ENCODE results near the gene PDS5A.
"Not testable (repeated sequence)": the region's sequence is repeated elsewhere in the genome, so short reads cannot be mapped to it uniquely, and the experiment has no call there.

The PDS5A gene

GRCh38 chr4:39987485-39987884, 9.8 kb upstream of the PDS5A start:
- DNase-seq (ENCODE audit: low read depth): no peak
- no peak overlapping the region for H3K4me3 ChIP-seq (ENCODE audit: low read length)
- no peaks in the 10 kb centered on the region for H3K9me3 ChIP-seq (ENCODE audit: control insufficient read depth, low read length)
- H3K27me3 ChIP-seq (replicated peaks; ENCODE audit: control insufficient read depth, insufficient read depth, low read length): no peaks in the 10 kb centered on the region
- no peak overlapping the region for H3K9ac ChIP-seq (ENCODE audit: low read length)
- H3K4me1 ChIP-seq (ENCODE audit: control insufficient read depth, insufficient read depth, low read length): peaks cover 13% of the 10 kb centered on the region
- H3K36me3 ChIP-seq (ENCODE audit: control insufficient read depth, insufficient read depth, low read length, severe bottlenecking): no peaks in the 10 kb centered on the region

GRCh38 chr4:39978904-39979303, 1.2 kb upstream of the PDS5A start:
- peaks cover 15% of the 10 kb centered on the region for H3K4me1 ChIP-seq (ENCODE audit: control insufficient read depth, insufficient read depth, low read length)

GRCh38 chr4:39978378-39978775, 666 bp upstream of the PDS5A start:
- Histone ChIP-seq H3K4me3 (ENCODE audit: low read length) (peak overlapping the region; percentile 90), H3K36me3 (ENCODE audit: control insufficient read depth, insufficient read depth, low read length, severe bottlenecking) (peaks cover 16% of the 10 kb centered on the region), H3K4me1 (ENCODE audit: control insufficient read depth, insufficient read depth, low read length) (peaks cover 15% of the 10 kb centered on the region), H3K27me3 (replicated peaks; ENCODE audit: control insufficient read depth, insufficient read depth, low read length) (no peaks in the 10 kb centered on the region), H3K9ac (ENCODE audit: low read length) (peak overlapping the region; percentile 98), H3K9me3 (ENCODE audit: control insufficient read depth, low read length) (no peaks in the 10 kb centered on the region)
- no peak for DNase-seq (ENCODE audit: low read depth)

More at GRCh38 chr4:39978904-39979303, 1.2 kb upstream of the PDS5A start:
- no peaks in the 10 kb centered on the region for H3K27me3 ChIP-seq (replicated peaks; ENCODE audit: control insufficient read depth, insufficient read depth, low read length)
- H3K36me3 ChIP-seq (ENCODE audit: control insufficient read depth, insufficient read depth, low read length, severe bottlenecking): peaks cover 13% of the 10 kb centered on the region
- no peak for DNase-seq (ENCODE audit: low read depth)
- H3K9me3 ChIP-seq (ENCODE audit: control insufficient read depth, low read length): no peaks in the 10 kb centered on the region
- H3K4me3 ChIP-seq (ENCODE audit: low read length): no peak overlapping the region
- no peak overlapping the region for H3K9ac ChIP-seq (ENCODE audit: low read length)

DNA sequence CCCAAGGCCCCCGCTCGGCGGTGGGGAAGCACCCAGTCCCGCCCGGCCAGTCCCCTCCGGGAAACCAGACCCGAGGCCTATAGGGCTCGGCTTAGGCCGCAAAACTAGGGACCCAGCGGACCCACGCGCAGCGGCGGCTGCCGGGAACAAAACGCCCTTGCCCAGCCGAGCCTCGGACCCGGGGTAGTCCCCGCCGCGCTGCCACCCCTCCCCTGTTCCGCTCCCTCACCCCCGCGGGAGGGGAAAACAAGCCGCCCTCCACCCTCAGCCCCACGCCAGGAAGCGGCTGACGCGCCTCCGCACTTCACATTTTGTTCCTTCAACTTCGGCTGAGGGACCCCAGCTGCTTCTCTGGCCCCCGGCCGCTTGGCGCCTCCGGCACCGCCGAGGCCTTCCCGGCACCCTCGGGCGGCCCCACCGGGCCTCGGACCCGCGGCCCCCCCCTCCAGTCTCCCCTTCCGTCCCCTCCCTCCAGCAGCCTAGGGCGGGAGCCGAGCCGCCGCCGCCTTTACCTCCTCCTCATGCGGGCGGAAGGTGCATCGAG, 694 bp downstream of the PDS5A start:
- H3K9ac ChIP-seq (ENCODE audit: low read length): peak overlapping the region; percentile 98
- peaks cover 15% of the 10 kb centered on the region for H3K4me1 ChIP-seq (ENCODE audit: control insufficient read depth, insufficient read depth, low read length)
- no peaks in the 10 kb centered on the region for H3K27me3 ChIP-seq (replicated peaks; ENCODE audit: control insufficient read depth, insufficient read depth, low read length)
- no peaks in the 10 kb centered on the region for H3K9me3 ChIP-seq (ENCODE audit: control insufficient read depth, low read length)
- H3K4me3 ChIP-seq (ENCODE audit: low read length): peak overlapping the region; percentile 90
- DNase-seq (ENCODE audit: low read depth): peak; percentile 62
- peaks cover 23% of the 10 kb centered on the region for H3K36me3 ChIP-seq (ENCODE audit: control insufficient read depth, insufficient read depth, low read length, severe bottlenecking)

DNA sequence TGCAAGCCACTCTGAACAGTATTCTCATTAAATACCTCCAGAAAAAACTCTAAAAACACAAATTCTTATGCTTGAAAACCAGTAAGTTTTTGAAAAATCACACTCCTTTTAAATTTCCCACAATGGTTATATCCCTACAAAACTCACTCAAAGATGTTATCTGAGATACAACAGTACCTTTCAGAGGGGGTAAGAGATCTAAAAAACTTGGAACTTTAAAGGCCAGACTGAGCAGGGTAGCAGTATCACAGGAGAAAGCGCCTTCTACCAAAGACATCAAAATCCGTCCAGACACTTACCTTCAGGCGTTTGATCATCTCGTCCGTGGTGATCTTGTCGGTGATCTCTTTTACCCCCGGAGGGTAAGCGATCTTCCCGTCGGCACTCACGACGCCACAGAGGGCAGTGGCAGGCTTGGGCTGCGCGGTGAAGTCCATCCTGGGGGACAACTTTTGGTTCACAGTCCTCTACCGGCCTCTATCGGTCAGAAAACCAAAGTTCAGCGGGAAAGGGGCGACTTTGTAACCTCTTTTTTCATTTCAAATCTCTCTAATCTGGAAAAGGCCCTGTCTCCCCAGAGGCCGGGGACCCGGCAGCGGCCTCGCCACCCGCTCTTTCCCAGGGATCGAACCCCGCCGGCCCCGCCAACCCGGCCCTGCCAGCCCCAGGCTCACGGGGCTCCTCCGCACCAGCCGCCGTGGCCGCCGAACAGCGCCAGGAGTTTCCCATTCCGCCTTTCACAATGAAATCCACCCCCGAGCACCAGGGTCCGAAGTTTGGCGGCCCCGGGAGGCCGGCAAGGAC, 1.4 kb downstream of the PDS5A start:
- H3K4me1 ChIP-seq (ENCODE audit: control insufficient read depth, insufficient read depth, low read length): peaks cover 15% of the 10 kb centered on the region
- no peaks in the 10 kb centered on the region for H3K9me3 ChIP-seq (ENCODE audit: control insufficient read depth, low read length)
- no peaks in the 10 kb centered on the region for H3K27me3 ChIP-seq (replicated peaks; ENCODE audit: control insufficient read depth, insufficient read depth, low read length)
- peak overlapping the region; percentile 98 for H3K9ac ChIP-seq (ENCODE audit: low read length)
- H3K36me3 ChIP-seq (ENCODE audit: control insufficient read depth, insufficient read depth, low read length, severe bottlenecking): peaks cover 25% of the 10 kb centered on the region
- DNase-seq (ENCODE audit: low read depth): peak; percentile 95
- peak overlapping the region; percentile 90 for H3K4me3 ChIP-seq (ENCODE audit: low read length)

DNA sequence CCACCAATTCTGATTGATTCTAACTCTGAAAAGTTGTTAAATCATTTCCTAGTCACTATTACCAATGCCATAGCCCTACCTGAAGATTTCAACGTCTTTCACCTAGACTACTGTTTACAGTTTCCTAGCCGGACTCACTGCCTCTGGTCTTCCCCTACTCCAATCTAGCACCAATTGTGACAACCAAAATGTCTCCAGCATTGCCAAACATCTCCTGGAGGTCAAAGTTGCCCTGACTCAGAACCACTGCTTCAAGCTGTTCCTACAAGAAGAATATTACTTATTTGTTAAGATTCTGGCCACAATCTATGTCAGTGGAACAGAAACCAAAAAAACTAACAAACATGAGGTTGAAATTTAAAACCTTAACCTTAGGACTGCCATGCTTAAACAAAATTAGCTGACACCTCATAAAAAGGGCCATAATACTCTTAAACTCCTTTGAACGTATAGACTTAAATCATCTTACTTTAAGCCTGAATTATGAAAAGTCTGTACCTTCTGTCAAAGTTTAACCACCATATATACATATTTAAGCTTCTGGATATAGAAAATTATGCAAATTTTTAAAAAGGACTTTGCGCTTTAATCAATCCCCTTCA, 2.1 kb downstream of the PDS5A start:
- peaks cover 16% of the 10 kb centered on the region for H3K4me1 ChIP-seq (ENCODE audit: control insufficient read depth, insufficient read depth, low read length)
- DNase-seq (ENCODE audit: low read depth): peak; percentile 59
- peak overlapping the region; percentile 98 for H3K9ac ChIP-seq (ENCODE audit: low read length)
- H3K27me3 ChIP-seq (replicated peaks; ENCODE audit: control insufficient read depth, insufficient read depth, low read length): no peaks in the 10 kb centered on the region
- peak overlapping the region; percentile 90 for H3K4me3 ChIP-seq (ENCODE audit: low read length)
- no peaks in the 10 kb centered on the region for H3K9me3 ChIP-seq (ENCODE audit: control insufficient read depth, low read length)
- H3K36me3 ChIP-seq (ENCODE audit: control insufficient read depth, insufficient read depth, low read length, severe bottlenecking): peaks cover 25% of the 10 kb centered on the region

DNA sequence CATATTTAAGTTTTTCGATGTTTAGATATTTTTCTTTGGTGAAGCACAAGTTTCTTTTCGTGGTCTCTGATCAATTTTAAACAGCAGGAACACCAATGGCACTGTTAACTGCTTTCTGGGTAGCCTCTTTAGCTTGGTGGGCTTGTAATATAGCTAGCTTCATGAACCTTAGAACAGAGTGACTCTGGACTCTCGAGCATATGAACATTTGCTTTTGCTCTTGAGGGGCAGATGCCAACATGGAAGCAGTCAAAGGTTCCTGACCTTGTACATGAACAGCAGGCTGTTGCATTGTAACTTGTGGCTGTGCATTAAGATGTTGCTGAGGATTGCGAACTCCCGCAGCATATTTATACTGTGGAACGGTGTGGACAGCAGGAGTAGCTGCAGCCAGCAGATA, 4.7 kb downstream of the PDS5A start:
- H3K4me3 ChIP-seq (ENCODE audit: low read length); H3K9ac ChIP-seq (ENCODE audit: low read length); H3K9me3 ChIP-seq (ENCODE audit: control insufficient read depth, low read length); DNase-seq (ENCODE audit: low read depth); H3K27me3 ChIP-seq (replicated peaks; ENCODE audit: control insufficient read depth, insufficient read depth, low read length): not testable (repeated sequence)
- Histone ChIP-seq H3K36me3 (ENCODE audit: control insufficient read depth, insufficient read depth, low read length, severe bottlenecking) (peaks cover 32% of the 10 kb centered on the region), H3K4me1 (ENCODE audit: control insufficient read depth, insufficient read depth, low read length) (peaks cover 22% of the 10 kb centered on the region)

DNA sequence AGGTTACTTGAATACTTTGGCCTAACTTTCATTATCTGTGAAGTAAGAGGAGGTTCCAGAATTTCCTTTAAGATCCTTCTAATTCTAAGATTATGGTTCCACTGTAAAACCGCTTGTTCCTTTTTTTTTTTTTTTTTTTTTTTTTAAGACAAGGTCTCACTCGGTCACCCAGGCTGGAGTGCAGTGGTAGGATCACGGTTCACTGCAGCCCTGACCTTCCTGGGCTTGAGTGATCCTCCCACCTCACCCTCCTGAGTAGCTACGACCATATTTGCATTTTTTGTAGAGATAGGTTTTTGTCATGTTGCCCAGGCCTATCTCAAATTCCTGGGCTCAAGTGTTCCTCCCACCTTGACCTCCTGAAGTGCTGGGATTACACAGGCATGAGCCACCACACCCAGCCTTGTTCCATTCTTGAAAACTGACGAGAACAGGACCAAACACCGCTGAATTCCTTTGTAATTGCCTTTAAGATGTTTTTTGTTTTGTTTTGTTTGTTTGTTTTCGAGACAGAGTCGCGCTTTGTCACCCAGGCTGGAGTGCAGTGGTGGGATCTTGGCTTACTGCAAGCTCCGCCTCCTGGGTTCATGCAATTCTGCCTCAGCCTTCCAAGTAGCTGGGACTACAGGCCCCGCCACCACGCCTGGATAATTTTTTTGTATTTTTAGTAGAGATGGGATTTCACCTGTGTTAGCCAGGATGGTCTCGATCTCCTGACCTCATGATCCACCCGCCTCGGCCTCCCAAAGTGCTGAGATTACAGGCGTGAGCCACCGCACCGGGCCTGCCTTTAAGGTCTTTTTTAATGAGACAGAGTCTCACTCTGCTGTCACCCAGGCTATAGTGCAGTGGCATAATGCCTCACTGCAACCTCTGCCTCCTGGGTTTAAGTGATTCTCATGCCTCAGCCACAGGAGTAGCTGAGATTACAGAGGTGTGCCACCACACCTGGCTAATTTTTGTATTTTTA, 6.8 kb downstream of the PDS5A start:
- no peak overlapping the region for H3K9ac ChIP-seq (ENCODE audit: low read length)
- H3K4me1 ChIP-seq (ENCODE audit: control insufficient read depth, insufficient read depth, low read length): peaks cover 19% of the 10 kb centered on the region
- no peaks in the 10 kb centered on the region for H3K9me3 ChIP-seq (ENCODE audit: control insufficient read depth, low read length)
- DNase-seq (ENCODE audit: low read depth): peak; percentile 18
- peaks cover 35% of the 10 kb centered on the region for H3K36me3 ChIP-seq (ENCODE audit: control insufficient read depth, insufficient read depth, low read length, severe bottlenecking)
- no peaks in the 10 kb centered on the region for H3K27me3 ChIP-seq (replicated peaks; ENCODE audit: control insufficient read depth, insufficient read depth, low read length)
- no peak overlapping the region for H3K4me3 ChIP-seq (ENCODE audit: low read length)

DNA sequence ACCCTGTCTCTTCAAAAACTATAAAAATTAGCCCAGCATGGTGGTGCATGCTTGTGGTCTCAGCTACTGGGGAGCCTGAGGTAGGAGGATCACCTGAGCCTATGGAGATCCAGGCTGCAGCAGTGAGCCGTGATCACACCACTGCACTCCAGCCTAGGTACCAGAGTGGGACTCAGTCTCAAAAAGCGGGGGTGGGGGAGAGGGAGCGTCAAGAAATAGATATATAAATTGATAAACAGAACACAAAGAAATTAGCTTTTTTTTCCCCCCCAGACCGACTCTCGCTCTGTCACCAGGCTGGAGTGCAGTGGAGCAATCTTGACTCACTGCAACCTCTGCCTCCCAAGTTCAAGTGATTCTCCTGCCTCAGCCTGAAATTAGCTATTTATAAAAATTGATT, 14.1 kb downstream of the PDS5A start:
- DNase-seq (ENCODE audit: low read depth): no peak
- peaks cover 2% of the 10 kb centered on the region for H3K36me3 ChIP-seq (ENCODE audit: control insufficient read depth, insufficient read depth, low read length, severe bottlenecking)
- H3K27me3 ChIP-seq (replicated peaks; ENCODE audit: control insufficient read depth, insufficient read depth, low read length): no peaks in the 10 kb centered on the region
- H3K4me3 ChIP-seq (ENCODE audit: low read length): no peak overlapping the region
- H3K4me1 ChIP-seq (ENCODE audit: control insufficient read depth, insufficient read depth, low read length): peaks cover 14% of the 10 kb centered on the region
- no peaks in the 10 kb centered on the region for H3K9me3 ChIP-seq (ENCODE audit: control insufficient read depth, low read length)
- no peak overlapping the region for H3K9ac ChIP-seq (ENCODE audit: low read length)

DNA sequence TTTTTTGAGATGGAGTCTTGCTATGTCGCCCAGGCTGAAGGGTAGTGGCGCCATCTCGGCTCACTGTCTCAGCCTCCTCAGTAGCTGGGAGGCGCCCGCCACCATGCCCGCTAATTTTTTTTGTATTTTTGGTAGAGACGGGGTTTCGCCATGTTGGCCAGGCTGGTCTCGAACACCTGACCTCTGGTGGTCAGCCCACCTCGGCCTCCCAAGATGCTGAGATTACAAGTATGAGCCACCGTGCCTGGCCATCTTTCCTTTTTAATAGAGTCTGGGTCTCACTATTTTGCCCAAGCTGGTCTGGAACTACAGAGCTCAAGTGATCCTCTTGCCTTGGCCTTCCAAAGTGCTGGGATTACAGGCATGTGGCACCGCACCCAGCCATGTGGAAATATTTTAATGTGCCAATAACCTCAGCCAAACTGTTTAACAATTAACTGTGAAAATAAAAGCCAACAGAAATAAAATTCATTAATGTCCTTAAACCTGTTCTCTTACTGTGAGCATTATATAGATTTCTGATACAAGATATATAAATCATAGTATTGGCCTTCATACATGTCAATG, 16.3 kb downstream of the PDS5A start:
- DNase-seq (ENCODE audit: low read depth): no peak
- H3K4me3 ChIP-seq (ENCODE audit: low read length): no peak overlapping the region
- H3K27me3 ChIP-seq (replicated peaks; ENCODE audit: control insufficient read depth, insufficient read depth, low read length): no peaks in the 10 kb centered on the region
- H3K9me3 ChIP-seq (ENCODE audit: control insufficient read depth, low read length): no peaks in the 10 kb centered on the region
- H3K36me3 ChIP-seq (ENCODE audit: control insufficient read depth, insufficient read depth, low read length, severe bottlenecking): peaks cover under 1% of the 10 kb centered on the region
- H3K4me1 ChIP-seq (ENCODE audit: control insufficient read depth, insufficient read depth, low read length): peaks cover 14% of the 10 kb centered on the region
- H3K9ac ChIP-seq (ENCODE audit: low read length): no peak overlapping the region

All from adipocyte (in vitro differentiated cells).